Lung microvascular endothelial cell (primary cell): ENCODE data around the gene TCEA3. TPM values are rescaled to one million over a fixed set of nuclear protein-coding genes. Genes with fewer than 3 reads are reported as not detected.
A peak's percentile ranks its signal among the peaks of the same experiment; 100 is the strongest.

ENCODE experiments used
- DNase-seq, 2 donors: peaks; one replicate each; pipeline versions ENCODE4 v3.0.0 to v3.0.0-alpha.2; 2010; ENCODE audit warnings: low read depth in 2 of 2
- total RNA-seq: library from RNA; depleted of rRNA; stranded (reverse); fragments of >200 nt; gene quantifications from 2 replicates; pipeline ENCODE4 v1.2.1, GENCODE V29; 2014

Gene TCEA3
- total RNA-seq, 1 donor from 2014 or later: 0.20 TPM

DNA sequence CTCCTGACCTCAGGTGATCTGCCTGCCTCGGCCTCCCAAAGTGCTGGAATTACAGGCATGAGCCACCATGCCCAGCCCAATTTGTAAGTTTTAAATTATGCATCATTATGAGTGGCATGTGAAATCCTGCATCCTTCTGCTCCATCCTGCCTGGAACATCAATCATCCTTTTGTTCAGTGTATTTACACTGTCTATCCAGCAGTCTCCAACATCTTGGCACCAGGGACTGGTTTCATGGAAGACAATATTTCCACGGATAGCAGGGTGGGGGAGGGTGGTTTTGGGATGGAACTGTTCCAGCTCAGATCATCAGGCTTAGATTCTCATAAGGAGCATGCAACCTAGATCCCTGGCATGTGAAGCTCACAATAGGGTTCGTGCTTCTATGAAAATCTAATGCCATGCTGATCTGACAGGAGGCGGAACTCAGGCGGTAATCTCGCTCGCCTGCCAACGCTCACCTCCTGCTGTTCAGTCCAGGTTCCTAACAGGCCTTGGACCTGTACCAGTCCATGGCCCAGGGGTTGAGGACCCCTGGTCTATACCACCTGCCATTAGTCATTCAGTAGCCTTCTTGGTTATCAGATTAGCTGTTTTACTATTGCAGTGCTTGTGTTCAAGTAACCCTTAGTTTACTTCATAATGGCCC lies 22.2 kb upstream of the TCEA3 start:
- no peak for DNase-seq

DNA sequence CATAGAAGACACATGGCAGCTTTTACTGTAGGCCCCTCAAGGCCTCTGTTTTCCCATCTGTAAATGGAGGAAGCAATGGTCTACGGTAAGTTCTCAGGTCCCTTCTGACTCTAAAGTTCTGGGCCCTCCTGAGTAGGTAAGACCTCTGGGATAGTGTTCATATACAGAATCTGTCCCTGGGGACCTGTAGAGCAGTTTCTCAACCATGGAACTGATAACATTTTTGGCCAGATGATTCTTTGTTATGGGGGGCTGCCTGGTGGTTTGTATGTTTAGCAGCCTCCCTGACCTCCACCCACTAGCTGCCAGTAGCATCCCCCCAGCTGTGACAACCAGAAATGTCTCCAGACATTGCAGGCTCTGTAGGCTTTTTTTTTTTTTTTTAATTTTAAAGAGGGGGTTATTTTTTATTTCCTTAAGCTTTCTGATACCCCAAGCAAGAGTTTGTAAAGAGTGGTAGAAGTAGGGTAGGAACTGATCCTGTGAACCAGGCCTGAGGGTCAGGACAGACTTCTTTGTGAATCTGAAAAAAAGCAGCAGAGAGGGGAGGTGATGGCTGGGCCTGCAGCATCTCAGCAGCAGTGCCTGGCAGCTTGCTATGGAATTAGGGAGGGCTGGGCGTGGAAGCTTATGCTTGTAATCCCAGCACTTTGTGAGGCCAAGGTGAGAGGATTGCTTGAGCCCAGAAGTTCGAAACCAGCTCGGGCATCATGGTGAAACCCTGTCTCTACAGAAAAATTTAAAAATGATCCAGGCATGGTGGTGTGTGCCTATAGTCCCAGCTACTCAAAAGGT lies 20.2 kb upstream of the TCEA3 start:
- DNase-seq: no peak

DNA sequence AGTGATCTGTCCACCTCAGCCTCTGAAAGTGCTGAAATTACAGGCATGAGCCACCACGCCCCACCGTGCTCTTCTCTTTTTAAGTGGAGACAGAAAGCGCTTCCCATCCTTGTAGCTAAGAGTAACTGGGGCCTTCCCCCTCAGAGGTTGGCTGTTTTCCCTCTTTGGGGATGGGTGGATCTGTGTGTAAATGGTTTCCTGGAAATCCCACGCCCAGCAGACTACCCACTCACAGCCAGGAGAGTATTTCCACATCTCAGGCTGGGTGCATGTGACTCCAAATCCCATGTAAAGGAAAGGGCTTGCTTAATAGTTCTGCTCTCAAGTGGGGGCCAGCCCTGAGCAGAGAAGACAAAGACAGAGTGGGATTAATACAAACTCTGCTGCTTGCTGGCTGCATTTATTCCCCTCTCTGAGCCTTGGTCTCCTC lies 19.6 kb upstream of the TCEA3 start:
- DNase-seq: no peak

DNA sequence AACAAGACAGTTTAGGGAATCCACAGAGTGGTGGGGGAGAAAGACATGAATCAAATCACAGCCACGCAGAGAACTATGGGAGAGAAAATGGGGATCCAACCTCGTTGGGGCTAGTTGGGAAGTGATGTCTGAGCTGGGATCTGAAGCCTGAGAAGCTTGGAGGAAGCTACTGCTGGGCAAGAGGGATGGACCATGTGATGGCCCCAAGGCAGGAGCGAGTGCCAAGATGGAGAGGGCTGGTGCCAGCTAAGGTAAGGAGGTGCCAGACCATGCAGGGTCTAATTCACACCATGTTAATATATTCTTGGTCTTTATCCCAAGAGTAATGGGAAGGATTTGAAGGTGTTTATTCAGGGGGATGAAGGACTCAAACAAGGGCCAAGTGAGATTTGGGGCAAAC lies 18.2 kb upstream of the TCEA3 start:
- DNase-seq: no peak

DNA sequence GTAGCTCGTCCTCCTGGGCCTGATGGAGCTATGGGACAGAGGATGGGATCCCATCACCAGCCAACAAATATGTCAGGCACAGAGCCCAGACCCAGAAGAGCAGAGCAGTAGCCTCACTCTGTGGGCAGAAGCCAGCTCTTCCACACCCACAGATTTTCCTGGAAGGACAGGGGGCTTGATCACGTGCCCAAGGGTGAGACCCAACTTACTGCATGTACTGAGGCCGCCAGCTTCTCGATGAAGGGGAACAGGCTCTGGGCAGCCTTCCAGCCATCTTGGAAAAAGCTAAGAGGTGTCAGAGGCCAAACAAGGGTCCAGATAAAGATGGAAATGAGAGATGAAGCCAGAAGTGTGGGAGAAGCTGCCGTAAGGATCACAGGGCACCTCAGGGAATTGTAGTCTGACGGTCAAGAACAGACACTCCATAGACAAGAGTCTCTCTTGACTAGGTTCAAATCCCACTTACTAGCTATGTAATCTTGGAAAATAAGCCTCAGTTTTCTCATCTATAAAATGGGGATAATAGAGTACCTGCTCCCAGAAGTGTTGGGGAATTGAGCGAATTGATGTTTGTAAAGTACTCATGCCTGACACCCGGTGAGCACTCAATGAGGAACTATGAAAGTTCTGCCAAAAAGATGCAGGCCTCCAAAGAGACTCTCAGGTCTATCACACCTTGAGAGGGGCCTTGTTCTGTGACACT lies 17.0 kb upstream of the TCEA3 start:
- no peak for DNase-seq

DNA sequence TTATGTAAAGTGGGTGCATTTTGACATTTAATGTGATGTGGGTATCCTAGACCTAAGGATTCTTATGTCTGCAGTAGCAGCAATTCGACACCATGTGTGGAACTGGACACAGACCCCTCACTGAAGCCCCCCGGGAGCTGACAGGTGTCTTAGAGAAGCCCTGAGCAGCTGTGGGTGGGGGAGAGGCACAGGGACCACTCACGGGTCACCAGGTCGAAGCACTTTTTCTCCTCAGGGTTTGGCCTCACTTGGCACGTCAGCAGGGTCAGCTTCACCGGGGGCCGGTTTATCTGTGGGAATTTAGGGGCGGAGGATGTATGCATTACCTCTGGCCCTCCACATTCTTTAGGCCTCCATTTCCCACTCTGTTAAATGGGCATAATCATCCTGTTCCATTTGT lies 14.0 kb upstream of the TCEA3 start:
- no peak for DNase-seq

DNA sequence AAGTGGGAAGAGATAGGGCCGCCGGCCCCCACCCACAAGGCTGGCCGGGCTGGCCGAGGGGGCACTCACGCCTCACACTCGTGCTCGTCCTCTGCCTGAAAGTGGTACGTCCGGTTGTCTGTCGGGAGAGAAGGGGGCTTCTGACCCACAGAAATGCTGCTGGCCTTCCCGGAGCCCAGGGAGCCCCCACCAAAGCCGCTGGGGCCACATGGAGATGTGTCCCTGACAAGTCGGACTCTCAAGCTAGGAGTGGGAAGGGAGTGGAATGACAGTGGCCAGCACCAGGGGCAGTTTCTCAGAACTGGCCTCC lies 12.8 kb upstream of the TCEA3 start:
- DNase-seq: no peak

DNA sequence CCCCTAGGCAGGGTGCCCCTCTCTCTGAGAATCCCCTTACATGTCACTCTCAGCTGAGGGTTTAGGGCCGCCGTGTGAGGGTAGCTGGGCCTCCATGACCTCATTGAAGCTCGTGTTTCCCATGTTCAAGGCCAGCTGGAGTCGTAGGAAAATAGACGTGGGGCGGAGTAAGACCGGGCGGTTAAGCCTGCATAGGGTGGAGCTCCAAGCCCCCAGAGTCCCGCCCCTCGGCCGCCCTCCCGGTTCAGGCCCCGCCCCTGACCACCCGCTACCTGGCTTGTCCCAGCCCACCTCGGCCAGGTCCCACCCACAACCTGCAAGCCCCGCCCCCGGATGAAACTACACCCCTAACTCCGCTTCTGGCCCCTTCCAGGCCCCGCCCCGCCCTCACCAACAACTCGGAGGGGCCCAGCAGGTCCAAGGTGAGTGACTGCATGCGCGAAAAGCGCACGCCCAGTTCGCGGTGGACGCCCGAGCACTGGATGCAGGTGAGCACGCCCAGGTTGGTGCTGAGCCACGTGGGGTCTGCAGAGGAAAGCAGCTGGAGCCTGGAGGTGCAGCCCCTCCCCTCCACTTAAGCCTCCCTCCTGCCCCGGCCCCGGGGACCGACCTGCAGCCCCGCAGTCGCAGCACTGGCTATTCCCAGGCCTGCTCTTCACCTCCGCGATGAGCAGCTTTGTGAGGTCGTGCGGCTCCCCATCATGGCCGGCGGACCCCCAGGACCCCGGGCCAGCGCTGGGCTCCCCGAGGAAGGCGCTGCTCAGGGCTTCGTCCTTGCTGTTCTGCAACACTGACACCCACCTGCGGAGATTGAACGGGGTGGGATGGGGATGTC lies 12.2 kb upstream of the TCEA3 start:
- DNase-seq: no peak

DNA sequence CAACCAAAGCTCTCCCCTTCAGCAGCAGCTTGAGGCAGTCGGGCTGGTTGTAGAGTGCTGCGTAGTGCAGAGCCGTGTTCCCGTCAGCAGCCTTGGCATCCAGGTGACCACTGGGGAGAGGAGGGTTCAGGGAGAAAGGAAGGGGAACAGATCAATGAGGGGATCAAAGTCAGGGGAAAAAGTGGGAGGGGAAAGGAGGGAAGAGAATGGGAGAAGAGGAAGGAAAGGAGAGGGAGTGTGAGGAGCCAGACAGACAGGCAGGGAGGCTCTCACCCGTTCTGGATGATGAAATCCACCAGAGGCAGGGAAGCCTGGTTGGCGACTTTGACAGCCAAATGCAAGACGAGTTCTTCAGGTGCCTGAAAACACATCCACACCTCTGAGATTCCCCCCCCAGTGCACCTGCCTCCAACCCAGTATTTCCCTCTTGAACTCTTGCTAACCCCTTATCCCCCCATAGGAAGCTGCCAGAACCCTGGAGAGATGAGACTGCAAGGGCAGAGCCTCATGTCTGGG lies 9.8 kb upstream of the TCEA3 start:
- DNase-seq: no peak

DNA sequence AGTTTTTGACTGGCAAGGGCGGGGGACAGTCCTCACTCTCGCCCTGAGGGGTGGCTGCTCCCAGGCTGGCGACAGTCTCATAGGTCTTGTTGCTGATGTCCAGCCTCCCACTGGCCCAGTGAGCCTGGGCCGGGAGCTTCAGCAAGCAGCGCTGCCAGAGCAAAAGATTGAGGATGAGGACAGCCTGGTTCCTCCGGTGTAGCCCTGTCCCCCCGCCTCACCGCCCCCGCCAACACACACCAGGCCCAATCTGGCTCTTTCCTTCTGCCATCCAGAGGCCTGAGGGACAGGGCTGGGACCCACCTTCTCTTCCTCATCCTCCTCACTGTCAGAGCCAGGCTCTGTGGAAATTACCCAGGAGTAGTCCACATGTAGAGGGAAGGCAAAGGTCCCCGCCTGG lies 8.6 kb upstream of the TCEA3 start:
- no peak for DNase-seq

DNA sequence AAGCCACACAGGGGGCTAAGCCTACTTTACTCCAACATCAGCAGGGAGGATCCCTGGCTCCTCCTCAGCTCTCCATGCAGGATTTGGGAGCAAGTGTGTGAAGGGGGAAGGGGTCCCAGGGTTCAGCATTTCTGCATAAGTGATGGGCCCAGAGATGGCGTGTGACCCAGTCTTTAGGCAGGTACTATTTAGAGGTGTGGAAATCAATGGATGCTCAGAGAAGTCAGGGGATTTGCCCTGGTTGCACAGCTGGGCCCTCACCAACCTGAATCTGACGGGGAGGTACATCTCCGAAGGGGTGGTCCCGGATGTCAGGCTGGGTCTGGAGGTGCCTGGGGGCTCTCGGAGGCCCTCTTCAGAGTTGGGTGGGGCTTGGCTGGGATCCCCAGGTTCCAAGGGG lies 6.9 kb upstream of the TCEA3 start:
- DNase-seq: no peak

DNA sequence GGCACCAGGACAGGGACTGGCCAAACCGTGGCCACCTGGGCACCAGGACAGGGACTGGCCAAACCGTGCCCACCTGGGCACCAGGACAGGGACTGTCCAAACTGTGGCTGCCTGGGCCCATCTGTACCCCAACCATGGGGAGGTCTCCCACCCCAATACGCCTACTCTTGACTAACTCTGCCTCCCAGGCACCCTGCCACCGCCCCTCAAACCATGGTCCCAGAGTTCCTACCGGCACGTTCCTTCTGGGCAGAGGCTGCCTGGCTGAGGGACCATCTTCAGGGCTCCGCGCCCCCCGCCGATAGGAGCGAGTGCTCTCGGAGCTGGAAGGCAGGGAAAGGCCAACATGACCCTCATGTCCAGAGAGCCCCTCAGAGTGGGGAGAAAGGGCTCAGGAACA lies 6.3 kb upstream of the TCEA3 start:
- no peak for DNase-seq

DNA sequence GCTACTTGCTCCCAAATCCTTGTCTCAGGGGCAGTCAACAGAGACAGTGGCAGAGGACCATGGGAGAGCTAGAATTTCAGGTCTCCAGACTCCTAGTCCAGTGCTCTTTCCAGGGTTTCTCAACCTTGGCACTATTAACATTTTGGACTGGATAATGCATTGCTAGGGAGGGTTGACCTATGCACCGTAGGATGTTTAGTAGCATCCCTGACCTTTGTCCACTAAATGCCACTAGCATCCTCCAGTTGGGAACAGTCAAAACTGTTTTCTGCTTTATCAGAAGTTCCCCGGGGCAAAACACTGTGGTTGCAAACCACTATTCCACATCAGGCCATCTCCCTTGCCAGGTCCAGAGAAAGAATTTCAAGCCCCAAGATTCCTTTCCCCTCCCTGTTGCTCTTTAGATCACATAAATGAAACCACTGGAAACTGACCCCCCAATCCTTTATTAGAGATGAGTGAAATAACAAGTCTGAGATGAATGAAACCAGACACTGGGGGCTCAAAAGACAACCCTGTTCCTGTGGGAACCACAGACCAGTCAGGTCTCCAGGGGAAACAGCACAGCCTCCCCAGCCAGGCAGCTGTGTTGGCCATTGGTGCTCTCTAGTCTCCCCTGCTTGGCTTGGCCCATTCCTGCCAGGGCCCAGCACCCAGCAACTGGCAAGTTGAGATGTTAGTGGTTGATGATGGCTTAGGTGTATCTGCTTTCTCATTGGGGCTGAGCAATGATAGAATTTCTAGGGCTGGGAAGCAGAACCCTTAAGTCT lies 3.8 kb upstream of the TCEA3 start:
- DNase-seq: no peak

DNA sequence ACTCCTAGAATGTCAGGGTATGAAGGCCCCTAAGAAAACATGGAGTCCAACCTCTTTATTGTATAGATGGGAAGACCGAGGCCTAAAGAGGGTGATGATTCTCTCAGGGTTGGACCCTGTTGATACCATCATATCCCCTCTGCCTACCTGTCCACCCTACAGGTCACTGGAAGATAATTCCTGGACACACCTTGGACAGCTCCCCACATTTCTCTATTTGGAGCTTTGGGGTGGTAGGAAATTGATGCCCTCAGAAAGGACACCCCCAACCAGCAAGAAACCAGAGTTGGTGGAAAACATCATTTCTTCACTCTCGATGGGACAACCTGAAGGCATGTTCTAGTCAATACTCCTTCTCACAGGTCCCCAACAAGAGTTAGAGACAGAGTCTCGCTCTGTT lies 3.0 kb upstream of the TCEA3 start:
- no peak for DNase-seq

DNA sequence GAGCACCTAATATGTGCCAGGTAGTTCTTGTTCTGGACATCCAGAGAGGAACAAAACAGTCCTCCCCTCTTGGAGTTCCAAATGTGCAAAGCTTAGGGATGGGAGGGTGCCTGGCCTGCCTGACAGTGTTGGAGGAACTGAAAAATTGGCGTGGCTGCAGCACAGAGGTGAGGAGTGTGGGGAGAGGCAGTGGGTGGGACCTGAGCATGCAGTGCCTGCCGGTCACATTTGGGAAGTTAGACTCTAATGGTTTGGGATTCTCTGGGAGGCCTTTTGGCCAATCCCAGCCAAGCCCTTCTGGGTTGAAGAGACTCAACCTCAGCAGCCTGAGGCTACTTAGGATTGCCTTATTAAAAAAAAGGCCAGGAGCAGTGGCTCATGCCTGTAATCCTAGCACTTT lies 2.3 kb upstream of the TCEA3 start:
- no peak for DNase-seq

DNA sequence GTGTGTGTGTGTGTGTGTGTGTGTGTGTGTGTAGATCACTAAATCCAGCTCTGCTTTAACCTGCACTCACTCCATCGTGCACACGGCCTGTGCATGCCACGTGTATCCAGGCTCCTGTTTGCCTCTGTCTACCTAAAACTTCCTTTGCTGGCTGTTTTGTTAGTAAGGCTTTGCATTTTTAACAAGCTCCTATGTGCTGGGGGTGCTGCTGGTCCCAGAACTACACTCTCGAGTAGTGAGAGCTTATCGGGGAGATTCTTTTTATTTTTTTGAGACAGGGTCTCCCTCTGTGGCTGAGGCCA lies 596 bp upstream of the TCEA3 start:
- no peak for DNase-seq

DNA sequence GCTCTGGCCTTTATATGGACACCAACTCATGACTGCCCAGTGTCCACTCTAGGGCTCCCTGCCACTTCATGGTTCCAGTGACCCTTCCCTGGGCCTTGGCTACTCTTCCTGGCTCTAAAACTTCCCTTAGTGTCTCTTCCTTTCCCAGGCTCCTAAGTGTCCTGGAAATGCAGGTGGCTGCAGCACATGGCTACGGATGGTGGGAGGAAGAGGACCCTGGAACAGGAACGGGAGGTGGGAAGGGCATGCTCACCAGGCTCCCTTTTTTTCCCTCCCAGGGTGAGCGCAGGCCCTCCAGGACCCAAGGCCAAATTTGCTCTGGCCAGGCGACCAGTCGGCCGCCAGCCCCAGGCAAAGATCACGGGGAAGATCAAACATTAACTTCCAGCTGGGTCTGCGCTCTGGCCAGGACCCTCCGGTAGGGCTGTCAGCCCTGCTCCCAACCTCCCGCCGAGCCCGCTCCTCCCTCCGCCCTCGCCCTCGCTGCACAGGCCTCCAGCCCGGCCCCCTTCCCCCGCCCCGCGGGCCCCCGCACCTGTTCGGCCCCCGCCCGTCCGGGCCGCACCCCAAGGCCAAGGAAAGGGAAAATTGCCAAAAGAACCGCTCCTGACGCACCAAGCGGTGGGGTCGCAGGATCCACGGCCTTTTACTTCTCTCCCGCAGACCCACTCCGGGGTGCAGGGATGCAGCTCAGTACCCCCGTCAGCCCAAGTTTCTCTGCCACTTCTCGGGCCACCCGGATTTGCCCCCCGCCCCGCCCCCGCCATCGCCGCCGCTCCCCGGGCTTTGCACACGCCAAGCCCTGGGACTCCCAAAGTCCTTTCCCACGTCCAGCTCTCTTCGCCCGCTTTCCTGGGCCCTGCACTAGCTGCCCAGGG lies 894 bp downstream of the TCEA3 start:
- DNase-seq: no peak

DNA sequence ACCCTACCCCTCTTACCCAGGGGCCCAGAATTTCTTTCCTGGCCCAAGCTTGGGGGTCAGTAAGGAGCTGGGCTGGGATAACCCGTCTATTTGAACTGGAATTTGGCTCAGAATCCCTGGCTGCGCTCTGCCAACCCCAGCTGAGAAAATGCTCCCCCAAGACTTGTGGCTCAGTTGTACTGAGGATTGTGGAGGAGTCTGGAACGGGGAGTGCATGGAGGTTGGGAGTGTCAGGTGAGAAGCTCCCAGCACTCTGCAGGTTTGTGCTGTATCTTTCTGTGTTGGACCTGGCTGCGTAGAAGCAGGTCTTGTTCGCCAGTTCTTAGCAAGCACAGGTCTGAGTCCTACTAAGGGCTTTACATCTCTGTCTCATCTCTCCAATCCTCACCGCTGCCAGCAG lies 1.6 kb downstream of the TCEA3 start:
- DNase-seq: no peak

DNA sequence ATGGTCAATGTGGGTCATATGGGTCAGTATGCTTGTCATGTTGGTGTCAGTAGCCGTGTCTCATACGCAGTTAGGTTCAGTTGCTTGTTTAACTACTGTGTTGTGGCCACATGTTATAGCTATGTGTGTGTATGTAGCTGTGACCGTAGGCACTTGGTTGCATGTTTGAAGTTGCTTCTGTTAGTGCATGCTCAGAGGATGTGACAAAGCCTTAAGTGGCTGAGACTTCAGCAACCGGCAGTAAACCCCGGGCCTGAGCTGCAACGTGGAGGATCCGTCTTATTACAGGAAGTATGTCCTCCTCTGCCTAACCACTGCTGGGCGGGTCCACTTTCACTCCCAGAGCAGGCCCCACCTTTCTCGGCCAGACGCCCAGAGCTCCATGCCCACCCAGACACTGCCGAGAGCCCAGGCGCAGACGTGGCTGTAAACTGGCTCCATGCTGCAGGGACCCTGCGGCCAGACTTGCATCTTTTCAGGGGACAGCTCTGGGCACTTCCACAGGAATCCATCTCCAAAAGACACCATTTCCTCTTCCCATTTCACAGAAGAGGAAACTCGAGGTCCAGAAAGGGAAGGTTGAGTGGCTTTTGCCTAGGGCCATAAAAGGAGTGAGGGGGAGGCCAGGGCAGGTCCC lies 2.2 kb downstream of the TCEA3 start:
- peak in 1 of 2 donors; percentile 80 for DNase-seq

DNA sequence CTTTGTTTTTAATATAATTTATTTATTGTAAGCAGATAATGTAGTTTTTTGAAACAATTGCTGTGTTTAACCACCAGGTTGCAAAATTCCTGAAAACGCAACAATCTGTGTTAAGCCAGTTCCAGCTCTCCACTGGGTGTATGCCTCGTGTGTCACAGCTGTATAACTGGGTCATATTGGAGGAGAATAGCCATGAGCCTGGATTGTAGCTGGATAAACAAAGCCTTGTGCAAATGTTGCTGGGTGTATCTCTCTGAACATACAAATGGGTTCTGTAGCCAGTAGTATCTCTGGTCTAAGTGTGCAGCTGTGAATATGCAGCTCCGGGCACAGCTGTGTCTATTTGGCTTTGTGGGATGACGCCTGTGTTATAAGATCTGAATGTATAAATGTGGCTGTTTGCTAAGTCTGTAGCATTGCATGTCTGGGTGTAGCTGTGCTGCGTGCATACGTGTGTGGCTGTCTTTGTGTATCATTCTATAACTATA lies 2.8 kb downstream of the TCEA3 start:
- DNase-seq: peak in 1 of 2 donors; percentile 28
